ENCODE results near the gene MCL1. TPM values are rescaled to one million over a fixed set of nuclear protein-coding genes. Genes with fewer than 3 reads are reported as not detected.

MCL1 gene
- total and polyA plus RNA-seq, 2 experiments from 2014 or later: 55.3 to 244 TPM

- ATAC-seq: no peak
- H3K79me2 ChIP-seq (replicated peaks; ENCODE audit: insufficient read depth): no peaks in the 10 kb centered on the region
- peaks cover 28% of the 10 kb centered on the region for H3K4me1 Mint-ChIP-seq
- H3K4me3 ChIP-seq: no peak overlapping the region
- H4K20me1 ChIP-seq (replicated peaks; ENCODE audit: insufficient read depth): no peaks in the 10 kb centered on the region
- 0 out of 2 replicates have a peak overlapping the region, but pooled peaks have one; percentile 13 for H3K27ac Mint-ChIP-seq
- no peak overlapping the region for H2AFZ ChIP-seq
- H3K4me3 Mint-ChIP-seq: no peak overlapping the region
- H3K9me3 Mint-ChIP-seq: no peaks in the 10 kb centered on the region
- H3K27me3 Mint-ChIP-seq (ENCODE audit: insufficient read depth, low read depth, poor library complexity): peaks cover 9% of the 10 kb centered on the region
- no peak for TF ChIP-seq REST (IDR thresholded peaks at IDR 0.05; ENCODE audit: unreplicated experiment)
- no peak for TF ChIP-seq POLR2AphosphoS5 (IDR thresholded peaks at IDR 0.05; ENCODE audit: low read depth)
- TF ChIP-seq JUNB (IDR thresholded peaks at IDR 0.05; ENCODE audit: unreplicated experiment): no peak
- TF ChIP-seq CTCF (conservative IDR thresholded peaks at IDR 0.05; ENCODE audit: low read depth in 2 of 2): no peak
- no peak for TF ChIP-seq EZH2 (IDR thresholded peaks at IDR 0.05; ENCODE audit: low read depth, unreplicated experiment)
- no peak for TF ChIP-seq ZNF114 (CRISPR knock-in tag; IDR thresholded peaks at IDR 0.05)
- TF ChIP-seq CREB1 (CRISPR knock-in tag; IDR thresholded peaks at IDR 0.05; ENCODE audit: low read depth): no peak
- H3F3A ChIP-seq (replicated peaks; ENCODE audit: low read depth): peaks cover 7% of the 10 kb centered on the region; the same call in 1 of the 2 replicates
- DNase-seq (ENCODE audit: low spot score): no peak
- peaks cover 7% of the 10 kb centered on the region; the same call in 1 of the 2 replicates for H3K4me1 ChIP-seq (ENCODE audit: insufficient read depth)
- no peaks in the 10 kb centered on the region for H3K36me3 ChIP-seq (ENCODE audit: insufficient read depth)
- H3K4me2 ChIP-seq: no peak overlapping the region
- no peaks in the 10 kb centered on the region for H3K36me3 Mint-ChIP-seq (ENCODE audit: low read depth)
- H3K9me2 ChIP-seq (ENCODE audit: insufficient read depth): no peaks in the 10 kb centered on the region
- H3K27ac ChIP-seq (ENCODE audit: low read depth): no peak overlapping the region
- no peaks in the 10 kb centered on the region for H3K27me3 ChIP-seq (ENCODE audit: insufficient read depth)
Observed at GRCh38 chr1:150535511-150536287, 43.7 kb downstream of the MCL1 start.

GRCh38 chr1:150534002-150534401 is 45.4 kb downstream of the MCL1 start:
- H3K4me3 Mint-ChIP-seq: no peak overlapping the region
- H3K27me3 Mint-ChIP-seq (ENCODE audit: insufficient read depth, low read depth, poor library complexity): peaks cover 4% of the 10 kb centered on the region
- no peaks in the 10 kb centered on the region for H3K36me3 Mint-ChIP-seq (ENCODE audit: low read depth)
- TF ChIP-seq JUNB (IDR thresholded peaks at IDR 0.05; ENCODE audit: unreplicated experiment) (no peak), POLR2AphosphoS5 (IDR thresholded peaks at IDR 0.05; ENCODE audit: low read depth) (no peak), STAT1 (IDR thresholded peaks at IDR 0.05; ENCODE audit: unreplicated experiment) (no peak), ZNF114 (CRISPR knock-in tag; IDR thresholded peaks at IDR 0.05) (no peak), EZH2 (IDR thresholded peaks at IDR 0.05; ENCODE audit: low read depth, unreplicated experiment) (no peak), ZNF331 (CRISPR knock-in tag; IDR thresholded peaks at IDR 0.05; ENCODE audit: low read depth) (no peak), NANOG (IDR thresholded peaks at IDR 0.05; ENCODE audit: borderline replicate concordance) (no peak), EZH2phosphoT487 (IDR thresholded peaks at IDR 0.05; ENCODE audit: unreplicated experiment) (no peak), ETS1 (IDR thresholded peaks at IDR 0.05) (no peak)

More at GRCh38 chr1:150534002-150534401, 45.4 kb downstream of the MCL1 start:
- no peak overlapping the region for H3K4me3 ChIP-seq
- peaks cover 28% of the 10 kb centered on the region for H3K4me1 Mint-ChIP-seq
- peaks cover 7% of the 10 kb centered on the region; the same call in 1 of the 2 replicates for H3K4me1 ChIP-seq (ENCODE audit: insufficient read depth)
- H3K79me2 ChIP-seq (replicated peaks; ENCODE audit: insufficient read depth): no peaks in the 10 kb centered on the region
- H4K20me1 ChIP-seq (replicated peaks; ENCODE audit: insufficient read depth): no peaks in the 10 kb centered on the region
- no peaks in the 10 kb centered on the region for H3K36me3 ChIP-seq (ENCODE audit: insufficient read depth)
- H3K4me2 ChIP-seq: no peak overlapping the region
- H3K27ac ChIP-seq (ENCODE audit: low read depth): no peak overlapping the region
- H3K27ac Mint-ChIP-seq: no peak overlapping the region
- no peaks in the 10 kb centered on the region for H3K9me2 ChIP-seq (ENCODE audit: insufficient read depth)
- H3K9me3 Mint-ChIP-seq: no peaks in the 10 kb centered on the region
- peak overlapping the region; percentile 56; the same call in 1 of the 2 replicates for H2AFZ ChIP-seq
- DNase-seq (ENCODE audit: low spot score): no peak
- H3F3A ChIP-seq (replicated peaks; ENCODE audit: low read depth): peaks cover 7% of the 10 kb centered on the region; the same call in 1 of the 2 replicates
- no peaks in the 10 kb centered on the region for H3K27me3 ChIP-seq (ENCODE audit: insufficient read depth)
- peak; percentile 10 for ATAC-seq

Data from GM23338 (cell line).